ENCODE data around the gene CLTRN.
"Not testable (repeated sequence)": the region's sequence is repeated elsewhere in the genome, so short reads cannot be mapped to it uniquely, and the experiment has no call there.

GRCh38 chrX:15704273-15704672 is 39.7 kb upstream of the CLTRN start:
- TF ChIP-seq CTCF (conservative IDR thresholded peaks at IDR 0.05; ENCODE audit: low read length); EZH2phosphoT487 (IDR thresholded peaks at IDR 0.05; ENCODE audit: borderline replicate concordance): not testable (repeated sequence)
